ENCODE results near the gene SDK1. TPM values are rescaled to one million over a fixed set of nuclear protein-coding genes. Genes with fewer than 3 reads are reported as not detected.

The SDK1 gene
- total RNA-seq, 1 donor from 2014 or later: 16.7 TPM

GRCh38 chr7:4172883-4173282 lies 871.8 kb downstream of the SDK1 start:
- no peak for TF ChIP-seq POLR2AphosphoS5 (IDR thresholded peaks at IDR 0.05; ENCODE audit: insufficient read depth in 1 of 2, low read depth in 1 of 2)
- TF ChIP-seq CTCF (IDR thresholded peaks at IDR 0.05): no peak
- no peak for TF ChIP-seq POLR2A (IDR thresholded peaks at IDR 0.05)
- Histone ChIP-seq H3K27me3 (no peaks in the 10 kb centered on the region), H3K4me1 (no peaks in the 10 kb centered on the region), H3K36me3 (no peaks in the 10 kb centered on the region), H3K4me3 (no peak overlapping the region), H3K27ac (no peak overlapping the region), H3K9me3 (no peaks in the 10 kb centered on the region)
- no peak for DNase-seq (ENCODE audit: extremely low spot score in 2 of 2)
- intact Hi-C loops (cut with DNase I): no loop called here

GRCh38 chr7:4173615-4174014 lies 872.6 kb downstream of the SDK1 start:
- intact Hi-C loops (cut with DNase I): no loop called here
- no peaks in the 10 kb centered on the region for H3K4me1 ChIP-seq
- no peak for TF ChIP-seq CTCF (IDR thresholded peaks at IDR 0.05)
- no peak for TF ChIP-seq POLR2AphosphoS5 (IDR thresholded peaks at IDR 0.05; ENCODE audit: insufficient read depth in 1 of 2, low read depth in 1 of 2)
- TF ChIP-seq POLR2A (IDR thresholded peaks at IDR 0.05): no peak

GRCh38 chr7:4174016-4174415 lies 873.0 kb downstream of the SDK1 start:
- TF ChIP-seq POLR2A (IDR thresholded peaks at IDR 0.05) (no peak), POLR2AphosphoS5 (IDR thresholded peaks at IDR 0.05; ENCODE audit: insufficient read depth in 1 of 2, low read depth in 1 of 2) (no peak), CTCF (IDR thresholded peaks at IDR 0.05) (no peak)
- H3K4me1 ChIP-seq: no peaks in the 10 kb centered on the region
- no peak for DNase-seq (ENCODE audit: extremely low spot score in 2 of 2)
- H3K36me3 ChIP-seq: no peaks in the 10 kb centered on the region
- no peak overlapping the region for H3K27ac ChIP-seq
- H3K4me3 ChIP-seq: no peak overlapping the region
- H3K9me3 ChIP-seq: no peaks in the 10 kb centered on the region
- intact Hi-C loops (cut with DNase I): no loop called here
- no peaks in the 10 kb centered on the region for H3K27me3 ChIP-seq

More at GRCh38 chr7:4173615-4174014, 872.6 kb downstream of the SDK1 start:
- no peaks in the 10 kb centered on the region for H3K9me3 ChIP-seq
- H3K36me3 ChIP-seq: no peaks in the 10 kb centered on the region
- H3K4me3 ChIP-seq: no peak overlapping the region
- no peak for DNase-seq (ENCODE audit: extremely low spot score in 2 of 2)
- no peak overlapping the region for H3K27ac ChIP-seq
- no peaks in the 10 kb centered on the region for H3K27me3 ChIP-seq

- Histone ChIP-seq H3K4me3 (no peak overlapping the region), H3K36me3 (no peaks in the 10 kb centered on the region), H3K27ac (no peak overlapping the region), H3K9me3 (no peaks in the 10 kb centered on the region), H3K27me3 (no peaks in the 10 kb centered on the region), H3K4me1 (no peaks in the 10 kb centered on the region)
- DNase-seq (ENCODE audit: extremely low spot score in 2 of 2): no peak
- no peak for TF ChIP-seq POLR2AphosphoS5 (IDR thresholded peaks at IDR 0.05; ENCODE audit: insufficient read depth in 1 of 2, low read depth in 1 of 2)
- no peak for TF ChIP-seq CTCF (IDR thresholded peaks at IDR 0.05)
- TF ChIP-seq POLR2A (IDR thresholded peaks at IDR 0.05): no peak
- intact Hi-C loops (cut with DNase I): no loop called here
Measured at GRCh38 chr7:4174451-4174850, 873.4 kb downstream of the SDK1 start.

- intact Hi-C loops (cut with DNase I): no loop called here
- Histone ChIP-seq H3K27me3 (no peaks in the 10 kb centered on the region), H3K9me3 (no peaks in the 10 kb centered on the region), H3K36me3 (no peaks in the 10 kb centered on the region), H3K4me1 (no peaks in the 10 kb centered on the region), H3K27ac (no peak overlapping the region), H3K4me3 (no peak overlapping the region)
- no peak for TF ChIP-seq POLR2AphosphoS5 (IDR thresholded peaks at IDR 0.05; ENCODE audit: insufficient read depth in 1 of 2, low read depth in 1 of 2)
- TF ChIP-seq CTCF (IDR thresholded peaks at IDR 0.05): no peak
- no peak for TF ChIP-seq POLR2A (IDR thresholded peaks at IDR 0.05)
- DNase-seq (ENCODE audit: extremely low spot score in 2 of 2): no peak
Measured at GRCh38 chr7:4174884-4175283, 873.8 kb downstream of the SDK1 start.

Measured in vagina (tissue), 2 donors.